NCI-H2081 treated with DMSO at 0.1 percent for 48 hours (cell line): ENCODE data around the gene LSR.

Experiments used
- DNase-seq: peaks from one replicate; lab custom pipeline; 2025; lab: John Stamatoyannopoulos, UW

The LSR gene, protein sequence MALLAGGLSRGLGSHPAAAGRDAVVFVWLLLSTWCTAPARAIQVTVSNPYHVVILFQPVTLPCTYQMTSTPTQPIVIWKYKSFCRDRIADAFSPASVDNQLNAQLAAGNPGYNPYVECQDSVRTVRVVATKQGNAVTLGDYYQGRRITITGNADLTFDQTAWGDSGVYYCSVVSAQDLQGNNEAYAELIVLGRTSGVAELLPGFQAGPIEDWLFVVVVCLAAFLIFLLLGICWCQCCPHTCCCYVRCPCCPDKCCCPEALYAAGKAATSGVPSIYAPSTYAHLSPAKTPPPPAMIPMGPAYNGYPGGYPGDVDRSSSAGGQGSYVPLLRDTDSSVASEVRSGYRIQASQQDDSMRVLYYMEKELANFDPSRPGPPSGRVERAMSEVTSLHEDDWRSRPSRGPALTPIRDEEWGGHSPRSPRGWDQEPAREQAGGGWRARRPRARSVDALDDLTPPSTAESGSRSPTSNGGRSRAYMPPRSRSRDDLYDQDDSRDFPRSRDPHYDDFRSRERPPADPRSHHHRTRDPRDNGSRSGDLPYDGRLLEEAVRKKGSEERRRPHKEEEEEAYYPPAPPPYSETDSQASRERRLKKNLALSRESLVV

DNA sequence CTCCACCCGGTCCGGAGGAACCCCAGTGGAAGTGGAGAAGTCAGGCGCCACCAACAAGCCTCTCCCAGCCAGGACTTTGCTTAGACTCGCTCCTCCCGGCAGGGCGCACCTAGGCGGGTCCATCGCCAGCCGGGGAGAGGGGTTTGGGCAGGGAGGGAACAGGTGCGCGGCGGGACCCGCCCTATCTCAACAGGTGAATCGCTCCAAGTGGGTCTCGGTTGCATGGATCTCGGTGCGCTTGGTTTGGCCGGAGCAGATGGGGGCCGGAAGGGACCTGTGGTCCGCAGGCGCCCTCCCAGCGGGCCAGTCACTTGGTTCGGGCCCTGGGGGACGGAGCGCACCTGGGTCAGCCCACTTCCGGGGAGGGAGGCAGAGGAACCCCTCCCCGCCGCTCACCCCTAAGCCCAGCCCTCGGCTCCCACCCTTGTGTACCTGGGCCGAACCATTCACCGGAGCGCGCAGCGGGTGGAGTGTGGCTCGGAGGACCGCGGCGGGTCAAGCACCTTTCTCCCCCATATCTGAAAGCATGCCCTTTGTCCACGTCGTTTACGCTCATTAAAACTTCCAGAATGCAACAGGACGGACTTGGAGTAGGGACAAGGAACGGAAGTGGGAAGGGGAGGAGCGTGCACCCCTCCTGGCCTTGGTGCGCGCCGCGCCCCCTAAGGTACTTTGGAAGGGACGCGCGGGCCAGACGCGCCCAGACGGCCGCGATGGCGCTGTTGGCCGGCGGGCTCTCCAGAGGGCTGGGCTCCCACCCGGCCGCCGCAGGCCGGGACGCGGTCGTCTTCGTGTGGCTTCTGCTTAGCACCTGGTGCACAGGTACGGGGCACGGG, at the start of gene LSR:
TSS of gene LSR (plus strand) at position 693 of the 836 bp plus-strand sequence. CDS start at position 714, 21 bp downstream.
- DNase-seq = peak; percentile 55

DNA sequence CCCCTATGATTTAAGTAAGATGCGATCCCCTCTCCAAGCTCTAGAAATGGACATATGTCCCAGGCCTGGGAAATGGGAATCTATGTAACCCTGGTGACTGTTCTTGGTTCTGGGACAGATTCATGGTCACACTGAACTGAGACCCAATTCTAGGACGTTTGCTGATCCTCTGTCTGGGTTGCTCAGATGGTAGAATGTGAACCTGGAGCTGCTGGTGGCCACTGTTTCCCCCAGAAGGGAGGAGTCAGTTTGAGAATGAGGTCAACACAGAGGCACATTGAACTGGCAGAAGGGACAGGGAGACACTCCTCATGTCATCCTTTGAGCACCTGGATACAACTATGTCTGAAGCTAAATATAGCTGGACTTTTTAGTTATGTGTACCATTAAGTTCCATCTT, 49.3 kb upstream of the LSR start:
- no peak for DNase-seq

DNA sequence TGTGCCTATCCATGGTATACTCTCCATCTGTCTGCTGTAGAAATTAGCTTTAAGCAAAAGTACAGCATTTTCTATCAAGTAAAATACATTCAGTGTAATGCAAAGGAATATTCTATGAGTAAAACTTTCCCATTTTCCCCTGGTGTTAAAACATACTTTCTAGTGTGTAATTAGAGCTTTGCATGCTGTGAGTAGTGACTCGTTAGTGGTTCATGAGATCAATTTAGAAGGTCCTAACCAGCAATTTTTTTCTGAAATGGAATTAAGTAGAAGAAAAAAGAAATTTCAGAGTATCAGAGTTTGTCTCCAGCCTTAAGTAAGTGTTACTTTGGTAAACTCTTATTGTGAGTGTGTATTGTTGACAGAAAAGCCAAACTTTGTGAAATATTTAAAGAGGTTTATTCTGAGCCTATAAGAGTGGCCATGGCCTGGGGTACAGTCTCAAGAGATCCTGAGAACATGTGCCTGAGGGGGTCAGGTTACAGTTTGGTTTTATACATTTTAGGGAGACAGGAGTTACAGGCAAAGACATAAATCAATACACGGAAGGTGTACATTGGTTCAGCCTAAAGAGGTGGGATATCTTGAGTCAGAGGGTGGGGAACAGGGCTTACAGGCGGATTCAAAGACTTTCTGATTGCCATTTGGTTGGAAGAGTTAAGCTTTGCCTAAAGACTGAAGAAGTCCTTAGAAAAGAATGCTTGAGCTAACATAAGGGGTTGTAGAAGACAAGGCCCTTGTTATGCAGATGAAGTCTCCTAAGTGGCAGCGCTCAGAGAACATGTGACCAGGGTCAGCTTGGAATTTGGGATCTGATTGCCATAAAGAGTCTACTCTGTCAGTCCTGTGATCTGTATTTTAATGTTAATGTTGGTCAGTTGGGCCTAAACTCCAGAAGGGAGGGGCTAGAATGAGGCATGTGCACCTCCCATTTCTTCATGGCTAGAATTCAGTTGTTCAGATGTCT, 45.8 kb upstream of the LSR start:
- no peak for DNase-seq

DNA sequence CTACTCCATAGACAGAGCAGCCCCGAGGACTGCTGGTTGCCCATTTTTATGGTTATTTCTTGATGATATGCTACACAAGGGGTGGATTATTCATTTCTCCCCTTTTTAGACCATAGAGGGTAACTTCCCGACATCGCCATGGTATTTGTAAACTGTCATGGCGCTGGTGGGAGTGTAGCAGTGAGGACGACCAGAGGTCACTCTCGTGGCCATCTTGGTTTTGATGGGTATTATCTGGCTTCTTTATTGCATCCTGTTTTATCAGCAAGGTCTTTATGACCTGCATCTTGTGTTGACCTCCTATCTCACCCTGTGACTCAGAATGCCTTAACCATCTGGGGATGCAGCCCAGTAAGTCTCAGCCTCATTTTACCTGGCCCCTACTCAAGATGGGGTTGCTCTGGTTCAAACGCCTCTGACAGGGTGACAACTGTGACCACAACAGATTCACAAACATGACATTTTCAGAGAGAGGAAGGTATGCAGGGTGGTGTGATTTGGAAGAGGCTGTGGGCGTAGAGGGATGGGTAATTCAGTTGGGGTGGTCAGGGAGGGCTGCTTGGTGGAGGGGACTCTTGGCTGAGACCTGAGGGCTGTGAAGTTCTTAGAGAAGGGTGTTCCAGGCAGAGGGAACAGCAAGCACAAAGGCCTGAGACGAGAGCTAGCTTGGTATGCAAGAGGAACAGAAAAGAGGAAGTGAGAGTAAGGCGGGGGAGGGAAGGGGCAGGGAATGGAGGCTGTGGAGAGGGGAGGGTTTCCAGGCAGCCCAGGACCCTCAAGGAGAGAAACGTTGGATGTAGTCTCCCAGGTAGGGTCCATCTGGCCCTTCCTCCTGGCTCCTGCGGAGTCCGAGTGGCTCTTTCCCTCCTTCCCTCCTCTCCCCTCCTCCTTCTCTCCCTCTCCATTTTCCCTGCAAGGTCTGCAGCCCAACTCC, 43.7 kb upstream of the LSR start:
- no peak for DNase-seq

DNA sequence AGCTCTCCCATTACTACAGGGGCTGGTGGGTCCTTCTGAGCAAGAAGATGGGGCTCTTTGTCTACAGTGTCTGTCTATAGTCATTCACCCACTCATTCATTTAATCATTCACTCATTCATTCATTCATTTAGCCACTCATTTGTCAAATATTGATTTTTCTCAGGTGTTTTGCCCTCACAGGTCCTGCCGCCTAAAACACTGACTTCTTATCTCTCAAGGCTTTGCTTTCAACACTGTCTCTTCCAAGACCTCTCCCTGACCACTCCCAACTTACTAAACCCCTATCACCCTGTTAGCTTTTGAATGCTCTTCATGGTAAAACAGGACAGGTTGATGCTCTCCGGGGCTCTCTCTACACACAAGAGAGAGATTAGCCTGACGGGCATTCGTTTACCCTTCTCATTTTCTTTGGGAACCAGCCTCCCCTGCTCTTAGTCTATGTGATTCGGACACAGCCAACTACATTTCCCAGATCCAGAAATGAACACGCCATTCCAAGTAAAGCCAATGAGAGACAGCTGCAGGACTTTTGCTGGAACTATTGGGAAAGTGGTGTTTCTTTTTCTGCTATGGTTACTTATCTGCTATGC, 43.0 kb upstream of the LSR start:
- DNase-seq = no peak

DNA sequence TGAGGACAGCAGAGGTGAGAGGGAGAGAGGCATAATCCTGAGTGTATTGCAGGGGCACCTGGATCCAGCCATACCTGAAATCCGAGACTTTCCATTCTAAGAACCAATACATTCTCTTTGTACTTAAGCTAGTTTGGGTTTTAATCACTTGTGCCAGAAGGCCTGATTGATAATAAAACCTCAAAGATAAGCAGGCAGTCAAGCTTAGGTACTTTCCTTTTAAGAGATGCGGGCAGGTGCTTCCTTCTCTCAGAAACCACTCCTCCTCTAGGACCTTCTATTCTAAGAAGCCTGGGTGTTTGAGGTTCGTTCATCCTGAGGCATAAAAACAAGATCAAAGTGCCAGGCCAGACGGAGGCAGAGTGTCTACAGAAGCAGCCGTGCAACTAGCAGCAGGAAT, 42.4 kb upstream of the LSR start:
- DNase-seq = no peak

DNA sequence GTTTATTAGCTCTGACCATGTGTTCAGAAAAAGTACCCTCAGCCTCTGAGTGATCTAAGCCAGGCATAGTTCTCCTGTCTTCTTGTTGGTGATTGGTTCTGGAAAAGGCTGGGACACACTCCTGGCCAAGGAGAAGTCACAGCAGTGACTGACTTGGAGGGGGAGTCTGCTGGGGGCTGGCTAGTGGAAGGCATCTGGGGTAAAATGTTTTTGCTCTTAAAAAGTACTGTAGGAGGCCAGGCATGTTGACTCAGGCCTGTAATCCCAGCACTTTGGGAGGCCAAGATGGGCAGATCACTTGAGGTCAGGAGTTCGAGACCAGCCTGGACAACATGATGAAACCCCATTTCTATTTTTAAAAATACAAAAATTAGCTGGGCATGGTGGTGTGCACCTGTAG, 41.9 kb upstream of the LSR start:
- DNase-seq = no peak

DNA sequence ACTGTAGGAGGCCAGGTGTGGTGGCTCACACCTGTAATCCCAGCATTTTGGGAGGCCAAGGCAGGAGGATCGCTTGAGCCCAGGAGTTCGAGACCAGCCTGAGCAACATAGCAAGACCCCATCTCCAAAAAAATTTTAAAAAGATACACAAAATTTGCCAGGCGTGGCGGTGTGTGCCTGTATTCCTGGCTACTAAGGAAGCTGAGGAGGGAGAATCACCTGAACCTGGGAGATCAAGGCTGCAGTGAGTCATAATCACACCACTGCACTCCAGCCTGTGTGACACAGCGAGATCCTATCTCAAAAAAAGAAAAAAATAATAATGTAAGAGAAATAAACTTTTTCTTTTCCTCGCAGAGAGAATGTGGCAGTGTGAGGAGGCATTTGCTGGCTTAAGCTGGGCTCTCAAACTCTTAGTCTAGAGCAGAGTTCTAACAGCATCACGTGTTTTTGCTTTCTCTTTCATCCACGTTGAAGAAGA, 41.4 kb upstream of the LSR start:
- no peak for DNase-seq

DNA sequence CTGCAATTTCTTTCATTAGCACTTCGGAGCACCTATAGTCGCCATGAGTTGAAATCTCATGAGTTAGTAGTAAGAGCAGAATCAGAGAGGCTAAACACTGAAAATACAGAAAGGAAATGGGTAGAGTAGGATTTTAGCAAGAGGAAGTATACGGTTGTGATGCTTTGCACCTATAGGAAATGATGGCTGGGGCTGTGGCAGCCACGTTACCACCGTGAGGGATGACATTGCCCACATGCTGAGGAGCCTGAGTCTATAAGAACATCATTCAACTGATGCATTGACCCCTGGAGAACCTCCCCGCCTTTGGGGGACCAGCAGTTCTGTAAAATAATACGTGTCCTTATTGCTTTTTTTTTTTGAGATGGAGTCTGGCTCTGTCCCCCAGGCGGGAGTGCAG, 40.7 kb upstream of the LSR start:
- no peak for DNase-seq

DNA sequence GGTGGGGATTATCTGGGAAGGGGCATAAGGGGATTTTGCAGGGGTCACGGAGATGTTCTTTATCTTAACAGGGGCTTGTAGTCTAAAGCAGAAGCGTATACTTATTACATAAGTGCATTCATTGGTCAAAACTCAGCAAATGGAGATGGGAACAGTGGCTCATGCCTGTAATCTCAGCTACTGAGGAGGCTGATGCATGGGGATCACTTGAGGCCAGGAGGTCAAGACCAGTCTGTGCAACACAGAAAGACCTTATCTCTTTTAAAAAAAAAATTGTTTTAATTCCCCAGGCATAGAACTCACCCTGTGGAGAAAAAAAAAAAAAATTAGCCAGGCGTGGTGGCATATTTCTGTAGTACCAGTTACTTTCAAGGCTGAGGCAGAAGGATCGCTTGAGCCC, 39.2 kb upstream of the LSR start:
- DNase-seq = no peak

DNA sequence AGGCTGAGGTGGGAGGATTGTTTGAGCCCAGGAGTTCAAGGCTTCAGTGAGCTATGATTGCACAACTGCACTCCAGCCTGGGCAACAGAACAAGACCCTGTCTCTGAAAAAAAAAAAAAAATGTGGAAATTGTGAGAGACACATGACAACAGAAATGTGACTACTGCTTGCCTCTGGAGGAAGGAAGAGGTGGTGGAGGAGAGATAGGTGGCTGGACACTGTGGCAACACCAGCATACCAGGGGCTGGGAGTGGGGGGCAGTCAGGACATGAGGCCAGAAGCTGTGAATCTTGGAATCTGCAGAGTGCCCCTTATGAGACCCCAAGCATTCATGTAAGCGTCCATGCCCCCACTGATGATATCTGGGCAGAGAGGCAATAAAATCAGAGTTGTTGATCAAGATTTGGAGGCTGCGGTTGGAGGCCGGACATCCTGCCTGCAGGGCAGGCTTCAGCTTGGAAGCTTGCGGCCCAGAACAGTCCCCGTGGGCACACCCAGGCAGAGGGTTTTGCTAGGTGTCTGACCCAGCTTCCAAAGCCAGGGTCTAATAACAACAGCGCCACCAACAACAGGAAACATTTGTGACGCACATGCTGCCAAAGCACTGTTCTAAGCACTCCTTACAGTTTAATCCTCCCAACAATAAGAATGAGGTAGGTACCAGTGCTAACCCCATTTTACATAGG, 37.1 kb upstream of the LSR start:
- no peak for DNase-seq

DNA sequence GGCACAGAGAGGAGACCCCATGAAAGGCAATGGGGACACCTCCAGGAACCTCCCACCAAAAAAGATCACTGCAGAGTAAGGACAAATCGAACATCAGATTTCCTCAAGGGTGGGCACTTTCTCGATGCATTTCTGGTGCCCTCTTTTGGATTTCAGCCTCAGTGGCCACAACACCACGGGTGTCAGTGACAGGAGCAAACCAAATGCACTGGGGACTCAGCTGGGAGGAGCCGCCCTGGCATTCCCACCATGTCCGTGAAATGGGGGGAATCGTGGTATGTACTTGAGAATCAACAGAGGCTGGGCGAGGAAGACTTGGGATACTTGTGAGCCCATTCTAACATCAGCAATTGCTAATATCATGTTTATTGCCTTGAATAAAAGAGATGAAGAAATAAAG, 36.6 kb upstream of the LSR start:
- no peak for DNase-seq

DNA sequence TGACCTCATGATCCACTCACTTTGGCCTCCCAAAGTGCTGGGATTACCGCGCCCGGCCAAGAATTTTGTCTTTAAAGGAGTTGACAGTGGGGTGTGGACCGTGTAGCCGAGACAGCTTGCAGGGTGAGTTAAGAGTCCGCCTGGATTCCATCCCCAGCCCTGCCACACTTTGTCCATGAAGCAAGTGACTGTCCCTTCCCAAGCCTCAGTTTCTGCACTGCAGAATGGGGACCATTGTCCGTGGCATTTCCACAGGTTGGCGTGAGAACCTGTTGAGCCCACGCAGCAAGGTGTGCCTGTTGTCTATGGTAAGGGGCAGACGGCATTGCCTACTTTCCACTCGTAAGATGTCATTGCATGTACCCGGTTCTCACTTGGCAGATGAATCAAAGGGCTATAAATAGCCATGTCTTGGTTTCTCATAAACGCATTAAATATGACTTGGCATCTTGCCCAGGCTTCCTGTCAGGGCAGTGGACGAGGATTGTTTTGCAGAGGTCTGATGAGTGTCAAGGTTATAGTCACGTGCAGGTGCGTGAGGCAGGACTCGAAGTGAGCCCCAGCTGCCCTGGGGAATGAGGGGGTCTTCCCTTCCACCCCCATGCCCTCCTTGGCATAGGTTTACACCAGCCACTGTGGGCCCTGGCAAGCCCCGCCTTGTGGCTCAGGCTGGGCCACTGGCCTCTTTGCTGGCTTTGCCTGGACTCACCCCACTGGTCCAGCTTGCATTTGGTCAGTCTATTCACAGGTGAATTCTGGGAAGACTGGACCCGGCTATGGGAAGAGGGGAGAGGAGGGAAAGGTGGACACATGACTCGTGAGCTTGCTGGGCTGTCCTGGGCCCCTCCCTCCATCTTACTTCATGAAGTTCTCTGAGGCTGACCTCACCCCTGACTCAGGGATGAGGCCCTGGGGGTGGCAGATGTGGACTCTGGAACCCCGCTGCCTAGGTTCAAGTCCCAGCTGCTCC, 34.9 kb upstream of the LSR start:
- DNase-seq = no peak

DNA sequence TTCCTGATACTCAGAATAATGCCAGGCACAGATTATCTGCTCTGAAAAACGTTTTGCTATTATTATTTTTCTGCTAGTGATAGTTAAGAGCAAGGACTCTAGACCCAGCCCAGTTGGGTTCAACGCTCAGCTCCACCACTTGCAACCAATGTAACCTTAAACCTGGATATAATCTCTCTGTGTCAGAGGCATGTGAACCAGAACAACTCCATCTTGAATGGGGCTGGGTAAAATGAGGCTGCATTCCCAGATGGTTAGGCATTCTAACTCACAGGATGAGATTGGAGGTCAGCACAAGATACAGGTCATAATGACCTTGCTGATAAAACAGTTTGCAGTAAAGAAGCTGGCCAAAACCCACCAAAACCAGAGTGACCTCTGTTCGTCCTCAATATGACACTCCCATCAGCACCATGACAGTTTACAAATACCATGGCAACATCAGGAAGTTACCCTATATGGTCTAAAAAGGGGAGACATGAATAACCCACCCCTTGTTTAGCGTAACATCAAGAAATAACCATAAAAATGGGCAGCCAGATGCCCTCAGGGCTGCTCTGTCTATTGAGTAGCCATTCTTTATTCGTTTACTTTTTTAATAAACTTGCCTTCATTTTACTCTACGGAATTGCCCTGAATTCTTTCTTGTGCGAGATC, 33.9 kb upstream of the LSR start:
- no peak for DNase-seq

DNA sequence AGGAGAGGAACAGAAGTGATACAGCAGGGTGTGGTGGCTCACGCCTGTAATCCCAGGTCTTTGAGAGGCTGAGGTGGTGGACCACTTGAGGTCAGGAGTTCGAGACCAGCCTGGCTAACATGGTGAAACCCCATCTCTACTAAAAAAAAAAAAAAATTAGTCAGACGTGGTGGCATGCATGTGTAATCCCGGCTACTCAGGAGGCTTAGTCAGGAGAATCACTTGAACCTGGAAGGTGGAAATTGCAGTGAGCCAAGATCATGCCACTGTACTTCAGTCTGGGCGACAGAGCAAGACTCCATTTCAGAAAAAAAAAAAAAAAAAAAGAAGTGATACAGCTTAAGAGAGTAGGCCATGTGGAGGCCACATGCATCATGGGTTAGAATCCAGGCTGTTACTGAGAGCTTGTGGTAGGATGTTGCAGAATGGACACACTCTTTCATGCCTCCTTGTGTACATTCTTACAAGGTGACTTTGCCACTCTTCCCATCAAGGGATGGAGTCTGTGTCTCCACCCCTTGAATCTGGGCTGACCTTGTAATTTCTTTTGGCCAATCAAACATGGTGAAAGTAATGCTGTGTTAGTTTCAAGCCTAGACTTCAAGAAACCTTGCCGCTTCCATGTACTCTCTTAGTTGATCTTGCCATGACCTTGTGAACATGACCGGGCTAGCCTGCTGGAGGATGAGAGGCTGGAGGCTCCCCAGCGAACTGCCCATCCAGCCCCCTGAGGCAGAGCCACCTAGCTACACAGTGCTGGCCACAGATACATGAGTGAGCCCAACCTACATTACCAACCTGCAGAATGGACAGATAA, 32.6 kb upstream of the LSR start:
- no peak for DNase-seq

DNA sequence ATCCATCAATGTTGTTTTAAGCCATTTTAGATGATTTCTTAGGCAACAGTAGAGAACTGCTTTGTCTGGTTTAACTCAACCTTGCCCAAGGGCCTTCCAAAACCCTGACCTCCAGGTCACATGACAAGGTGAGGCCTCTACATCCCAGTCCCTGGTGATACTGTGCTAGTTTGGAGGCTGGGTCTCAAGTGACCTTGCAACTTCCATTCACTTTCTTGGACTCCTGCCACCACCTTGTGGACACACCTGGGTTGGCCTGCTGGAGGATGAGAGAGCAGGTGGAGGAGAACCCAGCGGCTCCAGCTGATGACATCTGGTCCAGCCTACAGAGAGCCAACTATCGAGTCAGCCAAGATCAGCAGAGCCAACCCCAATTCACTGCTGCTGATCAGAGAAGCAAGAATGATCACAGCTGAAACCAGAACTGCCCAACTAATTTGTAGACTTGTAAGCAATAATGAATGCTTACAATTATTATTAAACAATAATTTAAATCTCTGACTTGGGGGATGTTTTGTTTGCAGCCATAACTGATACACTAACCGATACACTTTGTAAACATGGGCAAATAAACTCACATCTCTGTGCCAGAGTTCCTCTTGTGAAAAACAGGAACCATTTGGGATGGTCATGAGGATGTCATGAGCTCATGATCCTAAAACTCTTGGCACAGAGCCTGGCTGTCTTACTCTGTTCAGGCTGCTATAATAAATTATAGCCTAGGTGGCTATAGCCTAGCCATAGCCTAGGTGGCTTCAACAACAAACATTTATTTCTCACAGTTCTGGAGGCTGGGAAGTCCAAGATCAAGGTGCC, 31.8 kb upstream of the LSR start:
- DNase-seq = no peak
